ENCODE measurements around the gene ABCC11.

DNA sequence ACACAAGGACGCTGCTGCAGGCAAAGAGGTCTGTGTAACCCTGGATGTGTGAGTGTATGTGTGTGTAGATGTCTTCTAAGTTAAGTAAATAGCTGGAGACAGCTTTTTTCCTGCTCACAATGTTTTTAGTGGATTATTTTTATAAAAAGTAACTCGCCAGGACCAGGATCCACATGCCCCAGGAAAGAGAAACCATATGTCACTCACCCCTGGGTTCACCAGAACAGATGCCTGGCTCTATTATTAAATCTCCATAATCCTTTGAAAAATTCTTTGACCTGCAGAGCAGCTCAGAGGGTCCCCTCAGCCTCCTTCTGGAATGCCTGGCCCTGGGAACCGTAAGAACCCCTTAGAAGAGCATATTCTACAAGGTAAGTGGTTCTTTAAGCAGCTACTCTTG is 109.5 kb downstream of the ABCC11 start:
- no peak for TF ChIP-seq POLR2AphosphoS5 (IDR thresholded peaks at IDR 0.05)
- no peak for TF ChIP-seq POLR2A (IDR thresholded peaks at IDR 0.05)
- TF ChIP-seq, protein P1, sequence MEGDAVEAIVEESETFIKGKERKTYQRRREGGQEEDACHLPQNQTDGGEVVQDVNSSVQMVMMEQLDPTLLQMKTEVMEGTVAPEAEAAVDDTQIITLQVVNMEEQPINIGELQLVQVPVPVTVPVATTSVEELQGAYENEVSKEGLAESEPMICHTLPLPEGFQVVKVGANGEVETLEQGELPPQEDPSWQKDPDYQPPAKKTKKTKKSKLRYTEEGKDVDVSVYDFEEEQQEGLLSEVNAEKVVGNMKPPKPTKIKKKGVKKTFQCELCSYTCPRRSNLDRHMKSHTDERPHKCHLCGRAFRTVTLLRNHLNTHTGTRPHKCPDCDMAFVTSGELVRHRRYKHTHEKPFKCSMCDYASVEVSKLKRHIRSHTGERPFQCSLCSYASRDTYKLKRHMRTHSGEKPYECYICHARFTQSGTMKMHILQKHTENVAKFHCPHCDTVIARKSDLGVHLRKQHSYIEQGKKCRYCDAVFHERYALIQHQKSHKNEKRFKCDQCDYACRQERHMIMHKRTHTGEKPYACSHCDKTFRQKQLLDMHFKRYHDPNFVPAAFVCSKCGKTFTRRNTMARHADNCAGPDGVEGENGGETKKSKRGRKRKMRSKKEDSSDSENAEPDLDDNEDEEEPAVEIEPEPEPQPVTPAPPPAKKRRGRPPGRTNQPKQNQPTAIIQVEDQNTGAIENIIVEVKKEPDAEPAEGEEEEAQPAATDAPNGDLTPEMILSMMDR (IDR thresholded peaks at IDR 0.05) = no peak
- TF ChIP-seq EP300 (IDR thresholded peaks at IDR 0.05) = no peak

All from sigmoid colon (tissue), 4 donors.